Measurements from ENCODE around the gene GIMAP7.
"Not testable (repeated sequence)": the region's sequence is repeated elsewhere in the genome, so short reads cannot be mapped to it uniquely, and the experiment has no call there.

Gene GIMAP7

GRCh38 chr7:150515248-150516147, 826 bp downstream of the GIMAP7 start:
- DNase-seq: no peak

- no peak for DNase-seq
Observed at GRCh38 chr7:150516956-150517745, 2.5 kb downstream of the GIMAP7 start.

GRCh38 chr7:150519310-150519709, 4.6 kb downstream of the GIMAP7 start:
- no peak for DNase-seq

GRCh38 chr7:150520145-150520544, 5.5 kb downstream of the GIMAP7 start:
- no peak for DNase-seq

GRCh38 chr7:150522931-150523330, 8.3 kb downstream of the GIMAP7 start:
- DNase-seq: not testable (repeated sequence)

- DNase-seq: no peak
Observed at GRCh38 chr7:150524018-150524417, 9.3 kb downstream of the GIMAP7 start.

- DNase-seq: no peak
Observed at GRCh38 chr7:150531704-150532103, 17.0 kb downstream of the GIMAP7 start.

GRCh38 chr7:150538259-150538658, 23.6 kb downstream of the GIMAP7 start:
- DNase-seq: no peak

- DNase-seq: no peak
Observed at GRCh38 chr7:150553163-150553562, 38.5 kb downstream of the GIMAP7 start.

GRCh38 chr7:150556521-150557138, 42.0 kb downstream of the GIMAP7 start:
- DNase-seq: no peak

- DNase-seq: no peak
Observed at GRCh38 chr7:150560486-150560885, 45.8 kb downstream of the GIMAP7 start.

- DNase-seq: no peak
Observed at GRCh38 chr7:150562919-150563318, 48.2 kb downstream of the GIMAP7 start.

GRCh38 chr7:150564006-150564405, 49.3 kb downstream of the GIMAP7 start:
- DNase-seq: no peak

GRCh38 chr7:150564566-150564965, 49.9 kb downstream of the GIMAP7 start:
- DNase-seq: no peak

GRCh38 chr7:150565239-150565638, 50.6 kb downstream of the GIMAP7 start:
- no peak for DNase-seq

GRCh38 chr7:150566123-150566522, 51.5 kb downstream of the GIMAP7 start:
- DNase-seq: no peak

- DNase-seq: no peak
Observed at GRCh38 chr7:150566572-150566971, 51.9 kb downstream of the GIMAP7 start.

- DNase-seq: no peak
Observed at GRCh38 chr7:150567169-150567568, 52.5 kb downstream of the GIMAP7 start, which contains the start of gene GIMAP4. Gene GIMAP4, plus strand, starts transcription at chr7:150567390. Its CDS starts 2,512 bp downstream, at chr7:150569902.

- DNase-seq: no peak
Observed at GRCh38 chr7:150567871-150568301, 53.2 kb downstream of the GIMAP7 start.

- DNase-seq: no peak
Observed at GRCh38 chr7:150568714-150569113, 54.0 kb downstream of the GIMAP7 start.

- no peak for DNase-seq
Observed at GRCh38 chr7:150569245-150569955, 54.7 kb downstream of the GIMAP7 start.

All from activated CD4-positive, CD25-positive, alpha-beta regulatory T cell (primary cell).